Loucy (cell line): ENCODE results near the gene VPS9D1.

Experiments
- H2AFZ ChIP-seq: fragments of 200-600 bp; sonication (generic); 2 replicates; pipeline ENCODE4 v1.6.0; 2016; ENCODE audit warnings: antibody characterized with exemption, mild to moderate bottlenecking, low read length, moderate library complexity
- H3F3A ChIP-seq: fragments of 200-600 bp; 2 replicates; pipeline ENCODE4 v1.6.0; 2016; ENCODE audit warnings: antibody characterized with exemption, low read depth, mild to moderate bottlenecking
- H3K27me3 ChIP-seq: fragments of 200-600 bp; sonication (generic); 2 replicates; pipeline ENCODE4 v1.6.1; 2014; ENCODE audit warnings: low read length, mild to moderate bottlenecking; ENCODE audit not compliant: insufficient read depth, poor library complexity, severe bottlenecking
- H3K36me3 ChIP-seq: fragments of 200-600 bp; sonication (generic); 2 replicates; pipeline ENCODE4 v1.6.1; 2016; ENCODE audit warnings: low read length; ENCODE audit not compliant: insufficient read depth
- H3K4me1 ChIP-seq: fragments of 200-600 bp; sonication (generic); 2 replicates; pipeline ENCODE4 v1.5.1; 2014; ENCODE audit warnings: low read length, mild to moderate bottlenecking; ENCODE audit not compliant: insufficient read depth, poor library complexity, severe bottlenecking
- H3K4me2 ChIP-seq: fragments of 200-600 bp; sonication (generic); 2 replicates; pipeline ENCODE4 v1.6.0; 2014; ENCODE audit warnings: antibody characterized with exemption, low read length, low read depth, mild to moderate bottlenecking; ENCODE audit not compliant: poor library complexity, severe bottlenecking
- H3K4me3 ChIP-seq: fragments of 200-600 bp; sonication (generic); 2 replicates; pipeline ENCODE4 v1.5.1; 2014; ENCODE audit warnings: low read length, mild to moderate bottlenecking, mixed read lengths; ENCODE audit not compliant: poor library complexity, severe bottlenecking
- H3K79me2 ChIP-seq: fragments of 200-600 bp; sonication (generic); 2 replicates; pipeline ENCODE4 v1.6.1; 2014; ENCODE audit warnings: low read length; ENCODE audit not compliant: insufficient read depth
- H3K9ac ChIP-seq: fragments of 200-600 bp; sonication (generic); 2 replicates; pipeline ENCODE4 v1.6.0; 2014; ENCODE audit warnings: mild to moderate bottlenecking, low read depth, low read length, moderate library complexity; ENCODE audit not compliant: poor library complexity, severe bottlenecking
- H3K9me2 ChIP-seq: fragments of 200-600 bp; sonication (generic); replicated peaks from 2 replicates; pipeline ENCODE4 v1.6.1; 2016; ENCODE audit warnings: low read depth, low read length, mixed read lengths
- H3K9me3 ChIP-seq: fragments of 200-600 bp; sonication (generic); 2 replicates; pipeline ENCODE4 v1.6.1; 2014; ENCODE audit warnings: mild to moderate bottlenecking, antibody characterized with exemption, low read length, low read depth; ENCODE audit not compliant: insufficient read depth
- H4K20me1 ChIP-seq: fragments of 200-600 bp; sonication (generic); 2 replicates; pipeline ENCODE4 v1.6.0; 2014; ENCODE audit warnings: antibody characterized with exemption, low read length, mild to moderate bottlenecking; ENCODE audit not compliant: insufficient read depth, poor library complexity, severe bottlenecking
- CTCF ChIP-seq: fragments of 200-600 bp; sonication (generic); conservative IDR thresholded peaks from 2 replicates; pipeline ENCODE4 v1.5.1; 2014; ENCODE audit warnings: mild to moderate bottlenecking, antibody characterized with exemption, low read length
- EZH2phosphoT487 ChIP-seq: fragments of 200-600 bp; IDR thresholded peaks from 2 replicates; pipeline ENCODE4 v1.6.1; 2018; ENCODE audit warnings: antibody characterized with exemption, mild to moderate bottlenecking, moderate library complexity, borderline replicate concordance

VPS9D1 gene

GRCh38 chr16:89670496-89671431 is 49.9 kb downstream of the VPS9D1 start:
- H2AFZ ChIP-seq = no peak overlapping the region
- H4K20me1 ChIP-seq = no peaks in the 10 kb centered on the region
- no peak overlapping the region for H3K4me3 ChIP-seq
- no peak for TF ChIP-seq CTCF
- no peak for TF ChIP-seq EZH2phosphoT487
- no peaks in the 10 kb centered on the region for H3F3A ChIP-seq
- no peaks in the 10 kb centered on the region for H3K27me3 ChIP-seq
- no peaks in the 10 kb centered on the region for H3K9me3 ChIP-seq
- H3K4me2 ChIP-seq = peak overlapping the region; percentile 39
- H3K9ac ChIP-seq = no peak overlapping the region
- H3K79me2 ChIP-seq = no peaks in the 10 kb centered on the region
- H3K36me3 ChIP-seq = no peaks in the 10 kb centered on the region
- H3K9me2 ChIP-seq = no peaks in the 10 kb centered on the region
- H3K4me1 ChIP-seq = peaks cover 30% of the 10 kb centered on the region

GRCh38 chr16:89669755-89670154 is 50.9 kb downstream of the VPS9D1 start:
- no peak overlapping the region for H2AFZ ChIP-seq
- no peaks in the 10 kb centered on the region for H3K79me2 ChIP-seq
- H3K4me2 ChIP-seq = no peak overlapping the region
- no peaks in the 10 kb centered on the region for H3K9me3 ChIP-seq
- H3K9me2 ChIP-seq = no peaks in the 10 kb centered on the region
- TF ChIP-seq CTCF (no peak), EZH2phosphoT487 (no peak)
- no peak overlapping the region for H3K9ac ChIP-seq
- no peaks in the 10 kb centered on the region for H3K36me3 ChIP-seq
- H3K4me1 ChIP-seq = peaks cover 30% of the 10 kb centered on the region
- H3F3A ChIP-seq = no peaks in the 10 kb centered on the region
- no peaks in the 10 kb centered on the region for H3K27me3 ChIP-seq
- H3K4me3 ChIP-seq = no peak overlapping the region
- no peaks in the 10 kb centered on the region for H4K20me1 ChIP-seq

GRCh38 chr16:89668790-89669158 is 51.9 kb downstream of the VPS9D1 start:
- H3F3A ChIP-seq = no peaks in the 10 kb centered on the region
- no peaks in the 10 kb centered on the region for H3K36me3 ChIP-seq
- H3K4me1 ChIP-seq = peaks cover 30% of the 10 kb centered on the region
- TF ChIP-seq CTCF = no peak
- TF ChIP-seq EZH2phosphoT487 = no peak
- no peaks in the 10 kb centered on the region for H3K9me2 ChIP-seq
- H3K9ac ChIP-seq = no peak overlapping the region
- H2AFZ ChIP-seq = no peak overlapping the region
- no peaks in the 10 kb centered on the region for H3K27me3 ChIP-seq
- H4K20me1 ChIP-seq = no peaks in the 10 kb centered on the region
- H3K4me3 ChIP-seq = peak overlapping the region; percentile 28
- H3K79me2 ChIP-seq = no peaks in the 10 kb centered on the region
- no peaks in the 10 kb centered on the region for H3K9me3 ChIP-seq
- peak overlapping the region; percentile 38 for H3K4me2 ChIP-seq
